H1 (cell line): ENCODE results near the gene KCNIP3. TPM values are rescaled to one million over a fixed set of nuclear protein-coding genes. Genes with fewer than 3 reads are reported as not detected.

Experiments used
- CTCF ChIA-PET: fragments of 300-600 bp; sonication (Branson Sonifier 250); formaldehyde crosslinking; loops from one replicate; lab custom pipeline; 2021; ENCODE audit not compliant: partially characterized antibody; lab: Charles Lee
- POLR2A ChIA-PET: fragments of 300-600 bp; sonication (Branson Sonifier 250); formaldehyde crosslinking; loops from one replicate; lab custom pipeline; 2021; ENCODE audit warnings: inconsistent platforms; ENCODE audit not compliant: partially characterized antibody; lab: Charles Lee
- DNase-seq, 2 experiments: peaks; one replicate each; pipeline versions ENCODE4 v3.0.0 to v3.0.0-alpha.2; 2010 to 2022; ENCODE audit warnings: low spot score in 2 of 2, low read depth in 1 of 2, mixed read lengths in 1 of 2
- FAIRE-seq: peaks from 2 replicates; lab custom pipeline; 2011; peaks lifted over from hg19 to GRCh38; lab: Jason Lieb, UNC
- H2AFZ ChIP-seq: 2 replicates; pipeline ENCODE4 v1.8.1; 2012; ENCODE audit warnings: low read length, inconsistent platforms
- H2AK5ac ChIP-seq: 2 replicates; pipeline ENCODE4 v1.6.1; 2013; ENCODE audit warnings: low read depth, low read length
- H2BK120ac ChIP-seq: replicated peaks from 2 replicates; pipeline ENCODE3; 2013; ENCODE audit warnings: low read depth, low read length, inconsistent platforms
- H2BK12ac ChIP-seq: 2 replicates; pipeline ENCODE4 v1.6.1; 2013; ENCODE audit warnings: low read depth, low read length
- H2BK15ac ChIP-seq: 2 replicates; pipeline ENCODE4 v1.6.1; 2013; ENCODE audit warnings: low read length
- H2BK20ac ChIP-seq: 2 replicates; pipeline ENCODE4 v1.6.1; 2013; ENCODE audit warnings: low read length
- H2BK5ac ChIP-seq: 2 replicates; pipeline ENCODE4 v1.6.1; 2013; ENCODE audit warnings: low read depth, low read length
- H3K14ac ChIP-seq: 2 replicates; pipeline ENCODE4 v1.6.1; 2013; ENCODE audit warnings: inconsistent platforms; ENCODE audit not compliant: insufficient read length
- H3K18ac ChIP-seq: 2 replicates; pipeline ENCODE4 v1.6.1; 2013; ENCODE audit warnings: low read length; ENCODE audit errors: extremely low read depth
- H3K23ac ChIP-seq: 2 replicates; pipeline ENCODE4 v1.6.1; 2013; ENCODE audit warnings: inconsistent platforms; ENCODE audit not compliant: insufficient read length
- H3K23me2 ChIP-seq: 2 replicates; pipeline ENCODE4 v1.6.1; 2013; ENCODE audit warnings: low read depth, low read length
- H3K27ac ChIP-seq: 2 replicates; pipeline ENCODE4 v1.6.1; 2011; ENCODE audit warnings: low read depth, low read length, inconsistent platforms
- H3K27me3 ChIP-seq, 4 experiments: replicated peaks in 1 of 4; 1 replicate in 1 of 4; 2 replicates in 3 of 4; pipeline versions ENCODE4 v1.6.1 to v1.8.1; 2011 to 2013; ENCODE audit warnings: low read length in 3 of 4, mild to moderate bottlenecking in 3 of 4, inconsistent platforms in 2 of 4, mixed read lengths in 2 of 4, moderate library complexity in 1 of 4; ENCODE audit not compliant: control insufficient read depth in 3 of 4, insufficient read depth in 3 of 4; ENCODE audit errors: extremely low read depth in 1 of 4
- H3K36me3 ChIP-seq, 4 experiments: 2 replicates each; pipeline versions ENCODE4 v1.6.1 to v1.8.1; 2011 to 2013; ENCODE audit warnings: mild to moderate bottlenecking in 4 of 4, low read length in 3 of 4, moderate library complexity in 2 of 4, control low read depth in 1 of 4, inconsistent platforms in 1 of 4; ENCODE audit not compliant: insufficient read depth in 4 of 4, control insufficient read depth in 2 of 4
- H3K4ac ChIP-seq: replicated peaks from 2 replicates; pipeline ENCODE3; 2013; ENCODE audit warnings: low read length, low read depth, mixed read lengths, inconsistent platforms; ENCODE audit not compliant: insufficient read length
- H3K4me1 ChIP-seq, 4 experiments: replicated peaks in 1 of 4; 1 replicate in 1 of 4; 2 replicates in 3 of 4; pipeline versions ENCODE4 v1.6.1 to v1.8.1; 2011 to 2013; ENCODE audit warnings: low read length in 3 of 4, inconsistent platforms in 2 of 4, mixed read lengths in 1 of 4; ENCODE audit not compliant: insufficient read depth in 4 of 4, control insufficient read depth in 3 of 4
- H3K4me2 ChIP-seq, 2 experiments: 2 replicates each; pipeline versions ENCODE4 v1.6.1 to v1.8.1; 2011 to 2013; ENCODE audit warnings: low read depth in 2 of 2, low read length in 2 of 2, control low read depth in 1 of 2, inconsistent platforms in 1 of 2, mild to moderate bottlenecking in 1 of 2; ENCODE audit not compliant: insufficient read depth in 1 of 2
- H3K4me3 ChIP-seq, 4 experiments: fragments of 200-600, 300-600 bp in 1 of 4; sonication (generic), shearing (Covaris generic), sonication (Bioruptor Twin) in 1 of 4; 2 replicates each; pipeline versions ENCODE4 v1.5.1 to v1.8.1; 2011 to 2016; ENCODE audit warnings: low read length in 4 of 4, low read depth in 3 of 4, control low read depth in 2 of 4, inconsistent platforms in 2 of 4, mild to moderate bottlenecking in 2 of 4, mixed read lengths in 1 of 4, moderate library complexity in 1 of 4; ENCODE audit not compliant: insufficient read depth in 2 of 4; ENCODE audit errors: extremely low read depth in 1 of 4
- H3K56ac ChIP-seq: replicated peaks from 2 replicates; pipeline ENCODE3; 2013; ENCODE audit warnings: low read depth, mild to moderate bottlenecking, mixed read lengths, low read length, inconsistent platforms; ENCODE audit not compliant: insufficient read length
- H3K79me1 ChIP-seq: 2 replicates; pipeline ENCODE4 v1.6.1; 2013; ENCODE audit warnings: low read depth, low read length, control low read depth
- H3K79me2 ChIP-seq, 2 experiments: 2 replicates each; pipeline versions ENCODE4 v1.6.1 to v1.8.1; 2012 to 2013; ENCODE audit warnings: low read length in 2 of 2, mild to moderate bottlenecking in 2 of 2, inconsistent platforms in 1 of 2; ENCODE audit not compliant: insufficient read depth in 2 of 2, control insufficient read depth in 1 of 2
- H3K9ac ChIP-seq, 4 experiments: replicated peaks in 1 of 4; 1 replicate in 1 of 4; 2 replicates in 3 of 4; pipeline versions ENCODE4 v1.6.1 to v1.8.1; 2011 to 2013; ENCODE audit warnings: low read depth in 3 of 4, low read length in 3 of 4, control low read depth in 2 of 4, mild to moderate bottlenecking in 2 of 4, moderate library complexity in 2 of 4, inconsistent platforms in 1 of 4; ENCODE audit errors: extremely low read depth in 1 of 4
- H3K9me3 ChIP-seq, 2 experiments: 2 replicates each; pipeline versions ENCODE4 v1.6.1 to v1.8.1; 2012 to 2013; ENCODE audit warnings: mild to moderate bottlenecking in 2 of 2, moderate library complexity in 2 of 2, control low read depth in 1 of 2, inconsistent platforms in 1 of 2, low read depth in 1 of 2, low read length in 1 of 2, mixed read lengths in 1 of 2; ENCODE audit not compliant: insufficient read depth in 2 of 2
- H4K20me1 ChIP-seq, 2 experiments: replicated peaks in 1 of 2; 2 replicates each; pipeline versions ENCODE3 to v1.8.1; 2011 to 2013; ENCODE audit warnings: inconsistent platforms in 2 of 2, low read length in 2 of 2, mild to moderate bottlenecking in 1 of 2; ENCODE audit not compliant: insufficient read depth in 2 of 2, control insufficient read depth in 1 of 2
- H4K5ac ChIP-seq: 2 replicates; pipeline ENCODE4 v1.6.1; 2013; ENCODE audit warnings: low read length, low read depth, mixed read lengths, inconsistent platforms; ENCODE audit not compliant: insufficient read length
- H4K8ac ChIP-seq: 2 replicates; pipeline ENCODE4 v1.8.0; 2013; ENCODE audit warnings: mild to moderate bottlenecking, moderate library complexity, low read length, inconsistent platforms; ENCODE audit not compliant: insufficient read depth; ENCODE audit errors: extremely low read depth
- H4K91ac ChIP-seq: replicated peaks from 2 replicates; pipeline ENCODE3; 2013; ENCODE audit warnings: low read length, mixed read lengths, inconsistent platforms; ENCODE audit not compliant: insufficient read length
- BRCA1 ChIP-seq: IDR thresholded peaks from 2 replicates; pipeline ENCODE4 v1.6.1; 2012; ENCODE audit warnings: low read depth, low read length, improper control_type of control experiment
- CREB1 ChIP-seq: IDR thresholded peaks from 2 replicates; pipeline ENCODE4 v1.6.1; 2012; ENCODE audit warnings: inconsistent platforms
- GABPA ChIP-seq: IDR thresholded peaks from 2 replicates; pipeline ENCODE4 v1.6.1; 2011; ENCODE audit warnings: mild to moderate bottlenecking, low read length, moderate library complexity, borderline replicate concordance; ENCODE audit not compliant: insufficient read depth
- MAFK ChIP-seq: IDR thresholded peaks from 2 replicates; pipeline ENCODE4 v1.6.1; 2012; ENCODE audit warnings: low read depth, mild to moderate bottlenecking, improper control_type of control experiment, low read length
- RBBP5 ChIP-seq: IDR thresholded peaks from 2 replicates; pipeline ENCODE4 v1.7.1; 2012; ENCODE audit warnings: low read depth, mild to moderate bottlenecking, inconsistent platforms, low read length, moderate library complexity, borderline replicate concordance
- SP4 ChIP-seq: IDR thresholded peaks from 2 replicates; pipeline ENCODE4 v1.6.1; 2012; ENCODE audit warnings: low read length, inconsistent platforms
- WGBS, 2 experiments: shearing (Covaris generic) in 1 of 2; methylation state at CpG; one replicate each; pipeline versions ENCODE4 v1.1.6 to v1.1.7; 2013 to 2015; ENCODE audit warnings: low lambda C conversion rate in 2 of 2, mixed read lengths in 2 of 2, inconsistent platforms in 1 of 2, low coverage in 1 of 2, missing lambda C conversion rate in 1 of 2; ENCODE audit not compliant: insufficient replicate concordance in 2 of 2, insufficient coverage in 1 of 2, insufficient read length in 1 of 2; ENCODE audit errors: extremely low coverage in 1 of 2, missing lambda C conversion rate in 1 of 2; 5-methylcytosine and 5-hydroxymethylcytosine counted together
- polyA plus RNA-seq, 7 experiments: library from polyadenylated mRNA; depleted of rRNA in 3 of 7; stranded (reverse) in 5 of 7; unstranded in 2 of 7; fragments of >200 nt in 5 of 7; fragments of 200-250 nt in 2 of 7; gene quantifications; 1 replicate in 5 of 7; 2 replicates in 1 of 7; 4 replicates in 1 of 7; pipeline versions ENCODE4 v1.2.1 to v1.2.3, GENCODE V29; 2011 to 2013; ENCODE audit warnings: missing spikeins in 2 of 7, mixed read lengths in 2 of 7
- total RNA-seq: library from RNA; stranded (reverse); fragmentation: NEBNext Ultra II Directional; extraction: Animal tissue kit (Norgen Biotek cat#: 25700); gene quantifications from 2 replicates; pipeline ENCODE4 v1.2.1, GENCODE V29; 2021

Gene KCNIP3
- total and polyA plus RNA-seq, 2 of the 8 experiments (the other 6 are each of a cell fraction or from before 2014, with no cell fraction given) = 0.33 to 1.9 TPM

- Histone ChIP-seq H4K8ac (no peak overlapping the region; the same call in 1 of the 2 replicates), H3K23ac (no peak overlapping the region), H3K27ac (no peak overlapping the region), H2BK5ac (no peak overlapping the region), H2AK5ac (no peak overlapping the region), H3K14ac (no peak overlapping the region), H3K79me1 (no peaks in the 10 kb centered on the region), H4K91ac (no peak overlapping the region), H3K36me3 (no peaks in the 10 kb centered on the region), H3K4me2 (no peak overlapping the region), H3K4me1 (no peaks in the 10 kb centered on the region; a peak in 1 of 7 replicates), H3K4me3 (no peak overlapping the region), H4K20me1 (no peaks in the 10 kb centered on the region), H3K79me2 (no peaks in the 10 kb centered on the region), H2BK20ac (no peak overlapping the region), H2AFZ (no peak overlapping the region), H2BK12ac (no peak overlapping the region), H3K9me3 (peaks cover 50 to 99% of the 10 kb centered on the region in 2 experiments), H2BK15ac (no peak overlapping the region), H3K9ac (no peak overlapping the region), H3K27me3 (no peaks in the 10 kb centered on the region), H2BK120ac (no peak overlapping the region), H3K18ac (no peak overlapping the region), H3K23me2 (no peaks in the 10 kb centered on the region), H4K5ac (no peak overlapping the region), H3K56ac (no peak overlapping the region), H3K4ac (no peak overlapping the region)
- 82% methylated on average over 19 of the region's 19 CpGs; no CpG with 5 or more reads in 1 of the 2 experiments for WGBS, 2 experiments
- DNase-seq = no peak
- TF ChIP-seq GABPA (no peak), SP4 (no peak), RBBP5 (no peak), MAFK (no peak), BRCA1 (no peak), CREB1 (no peak)
- POLR2A ChIA-PET = no interaction called here
- CTCF ChIA-PET = no interaction called here
- no peak for FAIRE-seq
Observed at GRCh38 chr2:95303191-95303919, 6.2 kb downstream of the KCNIP3 start.
